Fibroblast of peridontal ligament (primary cell): ENCODE measurements around the gene ACSM2B.
"Not testable (repeated sequence)": the region's sequence is repeated elsewhere in the genome, so short reads cannot be mapped to it uniquely, and the experiment has no call there.

Source experiments
- DNase-seq: peaks from one replicate; pipeline ENCODE4 v3.0.0-alpha.2; 2010; ENCODE audit errors: extremely low read depth

Gene ACSM2B

GRCh38 chr16:20595068-20595467 is 18.9 kb upstream of the ACSM2B start:
- not testable (repeated sequence) for DNase-seq

GRCh38 chr16:20592780-20593179 is 16.6 kb upstream of the ACSM2B start:
- DNase-seq, result not testable (repeated sequence)

- DNase-seq, result not testable (repeated sequence)
Measured at GRCh38 chr16:20589486-20589885, 13.3 kb upstream of the ACSM2B start.

- DNase-seq, result not testable (repeated sequence)
Measured at GRCh38 chr16:20587645-20588074, 11.5 kb upstream of the ACSM2B start.

GRCh38 chr16:20586716-20587115 is 10.5 kb upstream of the ACSM2B start:
- not testable (repeated sequence) for DNase-seq

GRCh38 chr16:20586112-20586511 is 9.9 kb upstream of the ACSM2B start:
- DNase-seq, result not testable (repeated sequence)

- not testable (repeated sequence) for DNase-seq
Measured at GRCh38 chr16:20580487-20581259, 4.5 kb upstream of the ACSM2B start.

GRCh38 chr16:20578091-20578490 is 1.9 kb upstream of the ACSM2B start:
- DNase-seq, result not testable (repeated sequence)

- not testable (repeated sequence) for DNase-seq
Measured at GRCh38 chr16:20569117-20569651, 7.0 kb downstream of the ACSM2B start.

- DNase-seq, result no peak
Measured at GRCh38 chr16:20568404-20568803, 7.8 kb downstream of the ACSM2B start.

GRCh38 chr16:20566864-20567263 is 9.3 kb downstream of the ACSM2B start:
- no peak for DNase-seq

GRCh38 chr16:20565334-20565733 is 10.8 kb downstream of the ACSM2B start:
- not testable (repeated sequence) for DNase-seq

- not testable (repeated sequence) for DNase-seq
Measured at GRCh38 chr16:20564218-20564617, 11.9 kb downstream of the ACSM2B start.

- not testable (repeated sequence) for DNase-seq
Measured at GRCh38 chr16:20555628-20556027, 20.5 kb downstream of the ACSM2B start.

GRCh38 chr16:20554689-20555088 is 21.5 kb downstream of the ACSM2B start:
- not testable (repeated sequence) for DNase-seq

GRCh38 chr16:20553493-20553892 is 22.7 kb downstream of the ACSM2B start:
- not testable (repeated sequence) for DNase-seq

- DNase-seq, result not testable (repeated sequence)
Measured at GRCh38 chr16:20546951-20547350, 29.2 kb downstream of the ACSM2B start.

- DNase-seq, result not testable (repeated sequence)
Measured at GRCh38 chr16:20546278-20546853, 29.8 kb downstream of the ACSM2B start.

GRCh38 chr16:20540603-20541316 is 35.4 kb downstream of the ACSM2B start:
- not testable (repeated sequence) for DNase-seq

GRCh38 chr16:20538687-20539086 is 37.5 kb downstream of the ACSM2B start:
- DNase-seq, result no peak

- DNase-seq, result no peak
Measured at GRCh38 chr16:20538181-20538580, 38.0 kb downstream of the ACSM2B start.

- not testable (repeated sequence) for DNase-seq
Measured at GRCh38 chr16:20536669-20537068, 39.5 kb downstream of the ACSM2B start.
